Activated T-cell treated with anti-CD3 and anti-CD28 coated beads for 1 hour (primary cell): ENCODE measurements around the gene ERICH3.

Source experiments
- DNase-seq: peaks from one replicate; pipeline ENCODE4 v3.0.0-alpha.2; 2020; ENCODE audit warnings: low read depth

The ERICH3 gene

DNA sequence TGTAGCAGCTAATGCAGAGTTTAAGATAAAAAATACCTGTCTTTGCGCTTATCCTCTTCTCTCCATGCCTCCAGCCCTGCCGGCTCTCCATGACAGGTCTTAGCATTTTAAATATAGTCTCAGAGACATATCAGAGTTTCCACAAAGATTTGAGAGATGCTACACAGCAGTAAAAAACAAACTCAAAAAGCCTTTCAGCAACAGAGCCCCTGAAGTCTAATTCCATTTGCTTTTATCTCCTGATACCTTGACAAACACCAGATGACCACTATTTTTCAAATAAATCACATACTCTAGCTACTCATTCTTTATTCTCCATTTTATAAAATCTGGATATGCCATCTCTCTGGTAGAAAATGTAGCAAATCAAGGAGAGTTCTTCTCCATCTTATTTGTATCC lies 81.6 kb downstream of the ERICH3 start:
- no peak for DNase-seq

DNA sequence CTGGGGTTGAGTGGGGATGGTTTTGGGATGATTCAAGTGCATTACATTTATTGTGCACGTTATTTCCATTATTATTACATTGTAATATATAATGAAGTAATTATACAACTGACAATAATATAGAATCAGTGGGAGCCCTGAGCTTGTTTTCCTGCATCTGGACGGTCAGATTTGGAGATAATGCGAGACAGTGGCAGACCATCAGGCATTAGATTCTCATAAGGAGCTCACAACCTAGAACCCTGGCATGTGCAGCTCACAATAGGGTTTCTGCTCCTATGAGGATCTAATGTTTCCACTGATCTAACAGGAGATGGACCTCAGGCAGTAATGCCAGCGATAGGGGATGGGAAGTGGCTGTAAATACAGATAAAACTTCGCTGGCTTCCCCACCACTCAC lies 83.3 kb downstream of the ERICH3 start:
- DNase-seq: no peak

DNA sequence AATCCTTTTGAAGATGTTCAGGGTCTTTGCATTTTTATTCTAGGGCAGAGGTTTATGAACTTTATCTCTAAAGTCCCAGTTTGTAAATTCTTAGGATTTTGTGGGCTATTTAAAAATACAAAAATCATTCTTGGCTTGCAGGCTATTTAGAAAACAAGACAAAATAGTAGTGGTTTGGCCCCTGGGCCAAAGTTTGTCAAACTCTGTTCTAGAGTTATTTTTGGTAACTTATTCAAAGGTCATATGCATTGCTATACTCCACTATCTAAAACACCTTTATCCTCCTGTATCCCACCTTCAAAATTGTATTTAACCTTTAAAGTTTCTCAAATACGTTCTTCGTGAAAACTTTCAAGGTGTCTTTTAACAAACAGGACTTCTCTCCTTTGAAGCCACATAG lies 85.7 kb downstream of the ERICH3 start:
- DNase-seq: no peak

DNA sequence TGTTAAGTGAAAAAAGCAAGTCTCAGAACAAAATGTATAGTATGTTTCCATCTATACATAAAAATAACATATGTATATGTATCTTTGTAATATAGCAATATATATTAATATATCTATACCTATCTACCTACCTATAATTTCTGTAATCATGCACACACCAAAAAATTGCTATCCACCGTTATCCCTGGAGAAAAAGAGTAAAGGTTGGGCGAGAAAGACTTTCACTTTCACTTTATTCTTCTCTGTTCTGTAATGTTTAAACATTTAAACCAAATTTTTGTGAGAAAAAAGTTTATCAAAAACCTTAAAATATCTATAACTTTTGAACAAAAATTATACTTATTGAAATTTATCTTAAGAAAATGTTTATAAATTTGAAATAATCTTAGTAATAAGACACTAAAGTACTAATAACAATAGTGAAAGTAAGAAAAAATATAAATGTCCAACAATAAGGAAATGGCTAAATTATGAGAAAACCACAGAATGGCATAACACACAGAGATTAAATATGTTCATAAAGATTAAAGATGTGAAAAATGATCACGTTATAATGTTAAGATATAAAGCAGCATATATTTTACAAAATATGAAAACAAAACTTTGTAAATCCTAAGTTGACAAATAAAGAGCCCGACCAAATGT lies 87.2 kb downstream of the ERICH3 start:
- DNase-seq: no peak

DNA sequence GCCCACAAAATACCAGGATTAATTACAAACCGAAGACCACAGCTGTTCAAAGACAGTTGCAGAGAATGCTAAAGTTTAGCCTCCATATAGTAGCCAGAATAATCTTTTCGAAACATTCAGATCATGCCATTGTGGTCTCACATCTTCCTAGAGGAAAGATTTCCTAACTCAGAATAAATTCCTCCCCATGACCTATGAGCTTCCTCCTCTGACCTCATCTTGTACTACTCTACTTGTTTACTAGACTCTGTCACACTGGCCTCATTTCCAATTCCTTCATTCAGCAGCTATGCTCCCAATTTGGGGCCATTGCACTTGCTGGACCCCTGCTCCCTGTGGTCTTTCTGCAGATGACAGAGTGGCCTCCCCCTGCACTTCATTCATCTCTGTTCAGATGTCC lies 89.4 kb downstream of the ERICH3 start:
- no peak for DNase-seq

DNA sequence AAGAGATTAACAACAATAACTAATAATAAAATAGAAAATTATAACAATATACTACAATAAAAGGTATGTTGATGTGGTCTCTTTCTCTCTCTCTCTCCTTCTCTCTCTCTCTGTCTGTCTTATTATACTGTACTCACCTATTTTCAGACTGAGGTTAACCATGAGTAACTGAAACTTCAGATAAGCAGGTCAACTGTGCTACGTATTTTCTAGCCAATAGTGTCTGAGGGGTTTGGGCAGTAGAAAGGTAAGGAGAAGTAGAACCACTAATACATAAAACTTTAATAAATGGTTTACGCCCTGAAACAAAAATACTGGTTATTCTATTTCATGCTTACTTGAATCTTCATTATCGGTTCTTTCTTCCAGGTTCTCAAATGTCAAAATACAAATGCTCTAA lies 90.2 kb downstream of the ERICH3 start:
- no peak for DNase-seq

DNA sequence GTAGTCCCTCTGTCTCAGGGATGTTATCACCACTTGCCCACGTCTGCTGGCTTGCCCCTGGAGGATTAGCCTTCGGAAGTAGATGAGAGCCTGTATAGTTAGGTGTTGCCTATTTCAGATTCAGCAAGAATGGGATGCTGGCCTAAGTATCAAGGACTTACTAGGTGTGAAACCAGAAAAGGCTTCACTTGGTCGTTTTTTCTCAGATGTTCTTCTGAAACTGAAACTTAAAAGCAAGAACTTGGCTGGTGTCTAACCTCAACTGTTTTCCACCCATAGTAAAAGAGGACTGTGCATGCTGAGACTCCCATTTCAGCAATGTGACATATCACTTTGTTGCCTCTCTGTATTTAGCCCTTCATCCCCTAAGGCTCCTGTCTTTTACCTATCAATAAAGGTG lies 94.2 kb downstream of the ERICH3 start:
- no peak for DNase-seq

DNA sequence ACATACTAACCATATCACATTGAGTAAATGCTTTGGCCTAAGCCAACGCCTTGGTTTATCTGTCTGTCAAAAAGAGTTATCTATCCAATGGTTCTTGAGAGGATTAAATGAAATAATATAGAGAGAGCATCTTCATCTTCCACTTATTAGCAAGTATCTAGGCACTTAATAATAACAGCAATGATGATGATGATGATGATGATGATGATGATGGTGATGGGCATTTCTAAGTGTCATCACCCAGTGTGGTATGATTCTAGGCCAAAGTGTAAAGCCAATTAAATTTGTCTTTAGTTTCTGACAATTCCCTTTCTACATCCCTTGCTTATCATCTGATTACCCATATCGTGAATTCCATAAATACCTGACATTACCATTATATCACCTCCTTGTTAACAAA lies 95.5 kb downstream of the ERICH3 start:
- no peak for DNase-seq

DNA sequence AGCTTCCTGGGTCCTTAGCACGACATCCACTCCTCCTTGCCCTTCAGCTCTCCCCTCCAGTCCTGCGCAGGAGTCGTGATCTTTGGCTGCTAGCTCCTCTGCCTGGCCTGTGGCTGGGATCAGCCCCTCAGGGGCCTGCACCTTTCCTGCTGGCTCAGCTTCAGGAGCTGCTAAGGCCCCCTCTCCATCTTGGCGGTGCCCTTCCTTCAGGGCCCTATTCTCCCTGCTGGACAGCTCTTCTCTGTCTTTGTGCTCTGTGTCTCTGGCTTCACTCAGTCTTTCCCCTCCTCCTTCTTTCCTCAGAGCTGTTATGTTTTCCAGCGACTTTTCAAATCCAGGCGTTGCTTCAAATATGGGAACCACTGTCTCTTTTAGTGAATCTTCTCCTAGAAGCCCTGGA lies 101.7 kb downstream of the ERICH3 start:
- no peak for DNase-seq

DNA sequence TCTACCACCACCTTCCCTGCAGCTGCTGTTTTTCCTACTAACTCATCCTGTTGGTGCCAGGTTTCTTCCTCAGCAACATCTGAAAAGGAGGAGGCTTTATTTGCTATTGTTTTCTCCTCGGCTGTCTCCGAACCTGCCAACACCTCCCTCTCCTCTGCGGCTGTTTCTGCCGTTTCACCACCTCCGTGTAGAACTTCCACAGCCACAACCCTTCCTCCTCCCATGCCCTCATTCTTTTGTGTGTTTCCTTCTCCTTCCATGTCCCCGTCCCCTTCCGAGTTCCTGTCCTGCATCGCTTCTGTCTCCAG lies 102.1 kb downstream of the ERICH3 start:
- no peak for DNase-seq

DNA sequence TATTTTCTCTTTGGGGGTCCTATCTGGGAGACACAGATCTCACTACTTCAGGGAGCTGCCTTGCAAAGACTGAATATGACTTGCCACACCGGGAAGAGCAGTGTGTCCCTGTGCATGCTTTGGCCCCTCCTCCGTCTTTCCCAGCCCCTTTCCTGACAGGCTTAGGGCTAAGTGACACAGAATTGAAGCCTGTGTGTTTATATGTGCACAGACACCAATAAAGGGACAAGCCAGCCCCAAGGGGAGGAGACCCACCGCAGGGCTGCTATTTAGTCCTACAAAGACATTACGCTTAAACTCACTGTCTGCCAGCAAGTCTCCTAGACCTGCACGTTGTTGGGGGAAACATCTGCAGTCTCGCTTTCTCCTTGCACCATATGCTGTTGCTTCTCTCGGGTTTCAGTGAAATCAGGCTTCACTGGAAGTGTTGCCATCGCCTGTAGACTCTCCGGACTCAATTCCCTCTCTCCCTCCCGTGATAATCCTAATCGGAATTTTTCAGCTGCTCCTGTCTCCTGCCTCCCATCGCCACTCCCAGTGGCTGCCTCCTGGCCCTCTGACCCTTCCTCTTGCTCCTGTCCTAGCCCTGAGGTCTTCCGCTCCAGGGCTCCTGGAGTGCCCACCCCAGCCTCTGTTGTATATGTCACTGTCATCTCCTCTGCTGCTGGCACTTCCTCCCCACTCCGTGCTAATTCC lies 102.6 kb downstream of the ERICH3 start:
- no peak for DNase-seq

DNA sequence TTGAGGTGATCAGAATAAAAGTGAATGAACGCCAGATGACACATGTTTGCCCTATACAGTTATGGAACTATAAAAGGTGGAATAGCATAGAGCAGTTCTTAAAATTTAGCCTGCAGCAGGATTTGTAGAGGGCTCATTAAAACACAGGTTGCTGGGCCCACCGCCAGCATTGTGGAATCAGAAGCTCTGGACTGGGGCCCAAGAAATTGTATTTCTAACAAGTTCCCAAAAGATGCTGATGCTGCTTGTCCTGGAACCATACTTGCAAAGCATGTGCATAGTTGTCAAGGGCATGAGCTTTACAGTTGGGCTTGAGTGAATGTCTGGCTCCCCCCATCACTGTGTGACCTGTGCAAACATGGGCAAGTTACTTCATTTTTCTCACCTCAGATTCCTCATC lies 123.7 kb downstream of the ERICH3 start:
- no peak for DNase-seq

DNA sequence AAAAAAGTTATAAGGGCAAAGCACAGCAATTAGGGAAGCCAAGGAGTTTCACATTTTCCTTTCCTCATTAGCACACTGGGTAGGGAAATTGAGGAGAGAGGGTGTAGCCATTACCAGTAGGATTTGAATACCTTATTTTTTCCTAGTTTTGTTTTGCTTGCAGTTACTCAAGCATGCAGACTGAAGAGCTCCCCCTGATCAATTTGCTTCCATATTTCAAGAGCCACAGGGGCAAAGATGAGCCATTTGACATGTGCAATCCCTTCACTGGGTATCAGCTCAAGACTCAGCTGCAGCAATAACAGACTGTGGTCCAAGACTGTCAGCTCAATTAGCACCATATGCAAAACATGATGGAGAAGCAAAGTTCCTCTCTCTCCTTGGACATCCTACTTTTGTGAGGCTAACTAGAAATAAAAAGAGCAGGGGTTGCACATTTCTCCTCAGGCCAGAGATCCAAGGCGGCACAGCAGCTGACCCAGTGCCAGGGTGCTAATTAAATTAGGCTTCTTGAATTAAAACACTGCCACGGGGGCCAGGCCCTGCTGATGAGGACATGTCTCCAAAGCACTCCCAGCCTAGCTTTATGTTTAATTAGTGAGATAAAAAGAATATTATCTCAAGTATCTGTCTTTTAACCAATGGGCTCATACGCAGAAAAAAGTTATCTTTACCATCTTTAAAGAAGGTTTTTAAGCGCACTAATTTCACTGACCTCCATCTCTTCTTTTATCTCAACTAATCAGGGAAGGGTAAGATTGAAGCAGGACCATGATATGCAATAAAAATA lies 124.4 kb downstream of the ERICH3 start:
- no peak for DNase-seq

DNA sequence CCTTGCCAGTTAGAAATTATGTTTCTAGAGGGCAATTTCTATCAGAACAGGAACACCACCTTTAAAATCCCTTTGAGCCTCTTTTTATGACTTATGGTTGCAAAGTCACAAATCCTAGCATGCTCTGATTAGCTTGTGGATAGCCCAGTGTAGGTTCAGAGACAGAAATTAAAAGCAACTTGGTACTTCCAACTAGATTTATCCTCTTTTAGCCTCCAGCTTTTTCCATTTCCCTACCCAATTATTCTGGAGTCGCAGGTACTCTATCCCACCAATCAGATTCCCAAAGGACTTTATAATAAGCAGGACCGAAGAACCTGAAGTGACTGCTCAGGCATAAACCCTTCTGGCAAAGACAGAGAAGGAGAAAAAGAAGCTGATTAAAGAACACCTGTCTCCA lies 127.8 kb downstream of the ERICH3 start:
- DNase-seq: no peak

DNA sequence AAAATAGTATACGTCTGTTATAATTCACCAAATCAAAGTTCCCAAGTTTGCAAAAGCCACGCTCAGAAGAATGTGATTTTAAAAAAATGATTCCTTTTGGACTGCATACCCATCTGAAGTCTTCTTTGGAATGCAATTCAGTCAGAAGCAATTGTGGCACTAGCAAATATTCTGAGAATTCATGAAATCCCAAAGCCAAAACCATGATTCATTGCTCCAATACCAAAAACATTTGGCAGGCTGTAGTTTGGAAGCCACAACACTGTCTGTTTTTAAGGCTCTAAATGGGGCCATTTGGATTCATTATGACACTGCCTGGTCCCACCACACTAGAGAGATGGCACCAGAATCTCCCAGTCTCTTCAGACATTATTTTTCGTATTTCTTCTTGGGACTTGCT lies 139.4 kb downstream of the ERICH3 start:
- no peak for DNase-seq

DNA sequence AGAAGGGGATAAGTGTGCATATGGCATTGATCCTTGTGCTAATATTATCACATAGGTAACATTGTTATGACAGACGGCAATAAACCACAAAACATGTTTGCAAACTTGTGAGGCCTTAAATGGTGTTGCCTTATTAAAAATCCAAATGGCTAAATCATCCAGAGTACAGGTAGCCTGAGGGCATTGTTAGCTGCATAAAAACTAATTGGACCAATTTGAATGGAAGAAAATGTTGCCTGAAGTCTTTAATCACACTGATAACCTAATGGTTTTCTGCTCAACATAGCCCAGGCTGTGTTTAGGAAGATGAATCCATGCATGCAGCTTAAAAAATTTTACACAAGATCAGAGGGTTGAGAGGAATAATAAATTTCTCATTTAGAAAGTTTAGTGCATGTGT lies 141.8 kb downstream of the ERICH3 start:
- DNase-seq: no peak

DNA sequence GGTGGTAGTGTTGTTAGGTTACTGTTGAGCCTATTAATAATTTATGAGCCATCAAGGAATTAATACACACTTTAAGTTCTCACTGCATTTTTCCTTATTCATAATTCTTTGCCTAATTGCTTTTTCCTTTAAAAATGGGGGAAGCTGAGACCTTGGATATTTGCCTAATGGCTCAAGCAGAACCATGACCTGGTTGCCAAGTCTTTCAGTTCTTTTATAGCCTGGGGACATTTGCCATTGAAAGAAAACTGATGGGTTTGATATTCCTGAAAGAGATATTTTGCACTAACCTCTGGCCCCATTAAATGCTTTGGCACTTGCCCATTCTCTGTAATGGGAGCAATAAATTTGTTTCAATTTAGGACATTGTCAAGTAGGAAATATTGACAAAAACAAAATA lies 142.7 kb downstream of the ERICH3 start:
- DNase-seq: no peak

DNA sequence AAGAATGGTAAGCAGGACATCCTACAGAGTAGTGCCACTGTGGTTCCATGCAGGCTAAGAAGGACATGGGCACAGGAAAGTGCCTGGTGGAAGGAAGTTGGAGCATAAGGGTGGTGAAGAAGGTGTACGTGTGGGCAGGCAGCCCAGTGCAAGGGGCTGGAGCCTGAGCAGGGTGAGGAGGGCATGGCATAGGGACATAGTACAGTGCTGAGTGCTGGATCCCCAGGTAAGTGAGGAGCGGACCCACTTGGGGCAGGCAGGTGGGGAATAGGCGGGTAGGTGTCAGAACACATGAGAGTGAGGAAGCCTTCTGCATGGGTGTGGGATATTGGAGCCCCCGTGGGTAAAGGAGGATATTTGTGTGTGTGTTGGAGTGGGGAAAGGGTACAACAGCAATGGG lies 145.5 kb downstream of the ERICH3 start:
- no peak for DNase-seq

DNA sequence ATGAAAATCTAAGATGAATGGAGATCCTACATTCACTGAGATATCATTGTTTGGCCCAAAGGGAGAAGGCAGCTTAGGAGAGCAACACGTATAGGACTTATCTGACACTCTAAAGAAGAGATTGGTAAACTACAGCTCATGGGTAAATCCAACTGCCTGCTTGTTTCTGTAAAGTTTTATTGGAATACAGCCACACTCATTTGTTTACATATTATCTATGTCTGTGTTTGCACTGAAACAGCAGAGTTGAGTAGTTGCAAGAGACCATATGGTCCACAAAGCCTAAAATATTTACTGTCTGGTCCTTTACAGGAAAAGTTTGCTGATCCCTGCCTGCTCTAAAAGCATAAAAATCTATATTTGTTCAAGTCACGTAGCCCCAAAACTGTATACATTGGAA lies 146.9 kb downstream of the ERICH3 start:
- DNase-seq: no peak

DNA sequence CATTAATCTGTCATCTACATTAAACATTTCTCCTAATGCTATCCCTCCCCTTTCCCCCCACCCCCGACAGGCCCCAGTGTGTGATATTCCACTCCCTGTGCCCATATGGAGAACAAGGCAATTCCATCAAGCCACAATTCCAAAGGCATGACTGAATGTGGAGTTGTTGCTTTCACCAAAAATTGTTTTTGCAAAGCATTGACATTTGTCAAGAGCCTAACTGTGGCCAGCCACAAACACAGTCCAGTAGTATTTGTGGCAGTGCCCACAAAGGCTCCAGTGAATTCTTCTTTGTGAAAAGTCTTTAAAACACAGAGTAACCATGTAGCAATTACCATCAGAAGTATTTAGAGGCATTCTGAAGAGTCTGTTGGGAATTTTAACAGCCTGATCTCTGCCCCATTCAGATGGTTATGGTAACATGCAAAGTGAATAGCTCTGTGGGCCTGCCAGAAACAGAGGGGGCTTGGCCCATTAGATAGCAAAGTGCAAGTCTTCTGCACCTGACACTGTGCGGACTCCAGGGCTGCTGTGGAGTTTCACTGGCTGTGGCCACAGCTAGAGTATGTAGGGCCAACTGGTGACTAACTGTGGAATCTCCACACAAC lies 149.6 kb downstream of the ERICH3 start:
- no peak for DNase-seq

DNA sequence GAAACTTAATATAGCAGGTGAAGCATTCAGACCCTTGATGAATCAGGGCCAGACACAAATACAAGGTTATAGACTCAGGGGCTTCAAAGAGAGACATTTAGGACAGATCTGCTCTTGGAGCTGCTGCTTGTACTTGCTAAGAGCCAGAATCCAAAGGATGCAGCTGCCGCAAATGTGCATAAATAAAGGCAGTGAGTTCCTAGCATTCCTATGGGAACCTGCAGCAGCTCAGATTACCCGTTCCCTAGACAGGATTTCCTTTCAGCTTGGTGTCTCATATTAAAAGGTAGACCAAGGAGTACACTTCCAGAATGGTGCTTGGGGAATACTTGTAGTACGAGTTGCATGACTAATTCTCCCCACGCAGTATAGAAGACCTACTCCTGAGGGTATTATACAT lies 151.4 kb downstream of the ERICH3 start:
- no peak for DNase-seq
